ENCODE measurements around the gene SLC12A5. TPM values are rescaled to one million over a fixed set of nuclear protein-coding genes. Genes with fewer than 3 reads are reported as not detected.
A peak's percentile ranks its signal among the peaks of the same experiment; 100 is the strongest.

Gene SLC12A5
- total RNA-seq, 3 donors from 2014 or later: not detected

DNA sequence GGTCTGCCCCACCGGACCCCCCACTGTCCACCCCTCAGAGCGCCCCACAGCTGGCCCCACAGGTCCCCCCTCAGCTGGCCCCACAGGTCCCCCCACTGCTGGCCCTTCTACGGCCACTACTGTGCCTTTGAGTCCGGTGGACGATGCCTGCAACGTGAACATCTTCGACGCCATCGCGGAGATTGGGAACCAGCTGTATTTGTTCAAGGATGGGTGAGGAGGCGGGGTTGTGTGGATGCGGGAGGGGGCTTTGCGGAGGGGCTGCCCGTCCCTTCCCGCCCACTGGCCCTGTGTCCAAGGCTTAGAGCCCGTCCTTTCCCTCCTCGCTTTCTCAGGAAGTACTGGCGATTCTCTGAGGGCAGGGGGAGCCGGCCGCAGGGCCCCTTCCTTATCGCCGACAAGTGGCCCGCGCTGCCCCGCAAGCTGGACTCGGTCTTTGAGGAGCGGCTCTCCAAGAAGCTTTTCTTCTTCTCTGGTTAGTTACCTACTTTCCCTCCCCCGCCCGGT, 15.6 kb upstream of the SLC12A5 start:
- Mint-ChIP-seq H3K27me3 (ENCODE audit: low read depth) (peaks cover 58% of the 10 kb centered on the region), H3K36me3 (ENCODE audit: insufficient read depth) (no peaks in the 10 kb centered on the region), H3K9me3 (no peaks in the 10 kb centered on the region), H3K4me3 (peak overlapping the region; percentile 59), H3K4me1 (ENCODE audit: low read depth) (peaks cover 47% of the 10 kb centered on the region)
- no peak for ATAC-seq
- no peak for DNase-seq

DNA sequence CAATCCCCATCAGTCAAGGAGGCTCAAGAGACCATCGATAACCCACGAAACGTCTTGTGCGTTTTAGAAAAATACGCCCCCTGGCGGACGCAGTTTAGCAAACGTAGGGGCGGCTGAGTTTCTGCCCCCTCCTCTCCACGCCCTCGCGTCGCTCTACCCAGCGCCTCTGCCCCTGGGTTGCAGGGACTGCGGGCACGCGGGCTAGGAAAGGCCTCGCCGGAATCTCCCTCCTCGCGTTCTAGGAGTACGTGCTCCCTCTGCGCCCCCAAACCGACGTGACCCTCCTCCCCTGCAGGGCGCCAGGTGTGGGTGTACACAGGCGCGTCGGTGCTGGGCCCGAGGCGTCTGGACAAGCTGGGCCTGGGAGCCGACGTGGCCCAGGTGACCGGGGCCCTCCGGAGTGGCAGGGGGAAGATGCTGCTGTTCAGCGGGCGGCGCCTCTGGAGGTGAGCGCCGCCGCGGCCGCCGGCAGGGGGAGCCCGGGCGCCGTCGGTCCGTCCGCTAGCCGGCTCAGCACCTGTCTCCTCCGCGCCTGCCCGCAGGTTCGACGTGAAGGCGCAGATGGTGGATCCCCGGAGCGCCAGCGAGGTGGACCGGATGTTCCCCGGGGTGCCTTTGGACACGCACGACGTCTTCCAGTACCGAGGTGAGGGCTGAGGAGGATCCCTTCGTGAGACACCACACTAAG, 15.0 kb upstream of the SLC12A5 start:
- ATAC-seq (peak; percentile 88 to 90), DNase-seq (peak; percentile 64)
- H3K4me3 Mint-ChIP-seq: peak overlapping the region; percentile 59
- H3K27me3 Mint-ChIP-seq (ENCODE audit: low read depth): peaks cover 58% of the 10 kb centered on the region
- no peaks in the 10 kb centered on the region for H3K36me3 Mint-ChIP-seq (ENCODE audit: insufficient read depth)
- H3K9me3 Mint-ChIP-seq: no peaks in the 10 kb centered on the region
- peaks cover 42% of the 10 kb centered on the region for H3K4me1 Mint-ChIP-seq (ENCODE audit: low read depth)

DNA sequence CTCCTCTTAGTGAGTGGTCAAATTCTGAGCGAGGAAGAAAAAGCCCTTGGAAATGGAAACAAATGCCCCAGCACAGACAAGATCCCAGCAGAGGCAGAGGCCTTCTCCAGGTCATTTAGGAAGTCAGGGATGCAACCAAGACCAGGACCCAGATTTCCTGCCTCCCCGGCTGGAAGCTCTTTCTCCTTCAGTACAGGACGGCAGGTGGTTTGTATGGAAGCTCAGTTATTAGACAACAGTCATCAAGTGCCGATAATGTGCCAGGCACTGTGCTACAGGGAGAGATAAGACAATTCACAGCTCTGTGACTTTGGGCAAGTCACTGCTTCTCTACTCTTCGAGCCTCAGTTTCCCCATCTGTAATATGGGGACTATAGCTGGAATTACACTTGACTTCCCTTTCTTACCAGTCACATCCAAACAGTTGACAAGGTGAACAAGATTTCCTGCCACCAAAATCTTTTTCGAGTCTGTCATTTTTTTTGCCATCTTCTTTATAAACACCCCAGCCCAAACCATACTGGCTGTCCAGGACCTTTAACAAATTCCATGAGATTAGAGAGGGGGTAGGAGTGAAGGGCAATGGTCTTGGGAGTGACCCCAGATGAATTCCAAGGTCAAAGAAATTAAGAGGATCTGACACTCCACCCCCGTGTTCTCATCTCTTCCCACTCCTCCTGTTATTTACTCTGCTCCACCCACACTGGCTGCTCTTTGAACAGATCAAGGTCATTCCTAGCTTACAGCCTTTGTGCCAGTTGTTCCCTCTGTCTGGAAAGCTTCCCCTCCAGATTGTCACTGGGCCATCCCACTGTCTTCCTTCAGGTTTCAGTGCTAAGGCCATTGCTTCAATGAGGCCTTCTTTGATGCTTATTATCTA, 14.3 kb upstream of the SLC12A5 start:
- no peak for DNase-seq
- no peaks in the 10 kb centered on the region for H3K9me3 Mint-ChIP-seq
- peaks cover 34% of the 10 kb centered on the region for H3K4me1 Mint-ChIP-seq (ENCODE audit: low read depth)
- H3K27me3 Mint-ChIP-seq (ENCODE audit: low read depth): peaks cover 50% of the 10 kb centered on the region
- ATAC-seq: no peak
- H3K4me3 Mint-ChIP-seq: peak overlapping the region; percentile 37
- H3K36me3 Mint-ChIP-seq (ENCODE audit: insufficient read depth): no peaks in the 10 kb centered on the region

DNA sequence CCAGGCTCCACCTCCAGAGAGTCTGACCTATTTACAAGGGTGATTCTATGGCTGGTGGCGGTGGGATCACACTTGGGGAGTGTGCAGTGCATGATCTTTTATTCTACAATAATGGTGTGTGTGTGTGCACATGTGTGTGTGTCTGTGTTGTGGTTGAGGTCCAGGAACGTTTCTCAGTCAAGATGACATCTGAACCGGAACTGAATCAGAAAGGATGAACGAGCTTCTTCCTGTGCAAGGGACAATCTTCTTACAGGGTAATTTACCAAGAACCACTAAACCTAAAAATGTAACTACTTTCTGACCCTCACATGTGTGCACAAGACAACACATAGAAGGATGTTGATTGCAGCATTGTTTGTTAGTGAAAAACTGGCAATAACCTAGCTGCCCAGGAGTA, 11.7 kb upstream of the SLC12A5 start:
- Mint-ChIP-seq H3K4me3 (no peak overlapping the region), H3K4me1 (ENCODE audit: low read depth) (peaks cover 25% of the 10 kb centered on the region), H3K36me3 (ENCODE audit: insufficient read depth) (no peaks in the 10 kb centered on the region), H3K27me3 (ENCODE audit: low read depth) (peaks cover 37% of the 10 kb centered on the region), H3K9me3 (no peaks in the 10 kb centered on the region)
- ATAC-seq (no peak), DNase-seq (no peak)

DNA sequence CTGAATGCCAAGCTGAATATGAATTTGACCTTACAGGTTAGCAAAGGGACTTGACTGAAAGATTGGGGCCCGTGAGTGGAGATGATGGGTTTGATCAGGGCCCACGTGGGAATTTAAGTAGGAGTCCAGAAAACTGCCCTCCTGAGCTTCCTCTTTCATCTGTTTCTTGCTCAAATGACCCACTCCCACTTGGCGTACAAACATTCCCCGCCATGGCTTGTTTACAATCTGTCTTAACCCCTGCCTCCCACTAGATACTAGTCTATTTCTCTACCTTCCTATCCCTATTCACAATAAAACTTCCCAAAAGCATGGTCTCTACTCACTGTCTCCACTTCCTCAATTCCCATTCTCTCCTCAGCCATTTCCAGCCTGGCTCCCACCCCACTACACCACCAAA, 10.9 kb upstream of the SLC12A5 start:
- no peak for DNase-seq
- H3K27me3 Mint-ChIP-seq (ENCODE audit: low read depth): peaks cover 33% of the 10 kb centered on the region
- no peaks in the 10 kb centered on the region for H3K36me3 Mint-ChIP-seq (ENCODE audit: insufficient read depth)
- H3K4me3 Mint-ChIP-seq: no peak overlapping the region
- no peak for ATAC-seq
- no peaks in the 10 kb centered on the region for H3K9me3 Mint-ChIP-seq
- peaks cover 25% of the 10 kb centered on the region for H3K4me1 Mint-ChIP-seq (ENCODE audit: low read depth)

DNA sequence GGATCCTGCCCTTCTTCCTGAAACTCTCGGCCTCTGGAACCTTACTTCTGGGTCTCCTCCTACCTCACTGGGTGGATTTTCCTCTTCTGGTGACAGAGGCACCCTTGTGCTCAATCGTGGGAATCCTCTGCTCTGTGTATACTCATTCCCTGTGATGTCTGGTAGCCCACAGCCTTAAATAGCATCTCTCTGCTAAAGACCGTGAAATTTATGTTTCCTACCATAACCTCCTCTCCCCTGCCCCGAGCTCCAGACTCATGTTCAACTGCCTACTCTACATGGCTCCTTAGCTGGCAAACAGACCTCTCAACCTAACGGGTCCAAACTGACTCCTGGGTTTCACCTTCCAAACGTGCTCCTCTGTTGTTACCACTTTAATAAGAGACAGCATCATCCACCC, 10.4 kb upstream of the SLC12A5 start:
- H3K27me3 Mint-ChIP-seq (ENCODE audit: low read depth): peaks cover 34% of the 10 kb centered on the region
- ATAC-seq: no peak

DNA sequence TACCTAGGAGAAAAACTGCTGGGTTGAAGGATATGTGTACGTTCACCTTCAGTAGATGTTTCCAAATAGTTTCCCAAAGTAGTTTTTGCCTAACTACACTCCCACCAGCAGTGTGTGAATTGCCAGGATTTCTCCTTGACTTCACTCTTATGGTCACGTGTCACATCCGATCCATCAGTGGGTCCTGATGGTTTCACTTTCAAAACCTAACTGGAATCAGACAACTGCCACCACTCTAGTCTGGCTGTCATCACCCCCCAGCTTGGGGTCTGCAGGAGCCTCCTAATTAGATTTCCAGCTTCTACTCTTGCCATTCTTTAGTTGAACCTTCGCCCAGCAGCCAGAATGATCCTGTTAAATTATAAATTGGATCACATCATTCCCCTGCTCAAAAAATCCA, 8.5 kb upstream of the SLC12A5 start:
- peaks cover 20% of the 10 kb centered on the region for H3K4me1 Mint-ChIP-seq (ENCODE audit: low read depth)
- H3K4me3 Mint-ChIP-seq: peak overlapping the region; percentile 5
- no peaks in the 10 kb centered on the region for H3K9me3 Mint-ChIP-seq
- no peaks in the 10 kb centered on the region for H3K36me3 Mint-ChIP-seq (ENCODE audit: insufficient read depth)
- peaks cover 40% of the 10 kb centered on the region for H3K27me3 Mint-ChIP-seq (ENCODE audit: low read depth)
- DNase-seq: no peak
- ATAC-seq: no peak

More for the DNA sequence above, 10.4 kb upstream of the SLC12A5 start:
- DNase-seq: no peak
- Mint-ChIP-seq H3K9me3 (no peaks in the 10 kb centered on the region), H3K36me3 (ENCODE audit: insufficient read depth) (no peaks in the 10 kb centered on the region), H3K4me3 (no peak overlapping the region), H3K4me1 (ENCODE audit: low read depth) (peaks cover 29% of the 10 kb centered on the region)

DNA sequence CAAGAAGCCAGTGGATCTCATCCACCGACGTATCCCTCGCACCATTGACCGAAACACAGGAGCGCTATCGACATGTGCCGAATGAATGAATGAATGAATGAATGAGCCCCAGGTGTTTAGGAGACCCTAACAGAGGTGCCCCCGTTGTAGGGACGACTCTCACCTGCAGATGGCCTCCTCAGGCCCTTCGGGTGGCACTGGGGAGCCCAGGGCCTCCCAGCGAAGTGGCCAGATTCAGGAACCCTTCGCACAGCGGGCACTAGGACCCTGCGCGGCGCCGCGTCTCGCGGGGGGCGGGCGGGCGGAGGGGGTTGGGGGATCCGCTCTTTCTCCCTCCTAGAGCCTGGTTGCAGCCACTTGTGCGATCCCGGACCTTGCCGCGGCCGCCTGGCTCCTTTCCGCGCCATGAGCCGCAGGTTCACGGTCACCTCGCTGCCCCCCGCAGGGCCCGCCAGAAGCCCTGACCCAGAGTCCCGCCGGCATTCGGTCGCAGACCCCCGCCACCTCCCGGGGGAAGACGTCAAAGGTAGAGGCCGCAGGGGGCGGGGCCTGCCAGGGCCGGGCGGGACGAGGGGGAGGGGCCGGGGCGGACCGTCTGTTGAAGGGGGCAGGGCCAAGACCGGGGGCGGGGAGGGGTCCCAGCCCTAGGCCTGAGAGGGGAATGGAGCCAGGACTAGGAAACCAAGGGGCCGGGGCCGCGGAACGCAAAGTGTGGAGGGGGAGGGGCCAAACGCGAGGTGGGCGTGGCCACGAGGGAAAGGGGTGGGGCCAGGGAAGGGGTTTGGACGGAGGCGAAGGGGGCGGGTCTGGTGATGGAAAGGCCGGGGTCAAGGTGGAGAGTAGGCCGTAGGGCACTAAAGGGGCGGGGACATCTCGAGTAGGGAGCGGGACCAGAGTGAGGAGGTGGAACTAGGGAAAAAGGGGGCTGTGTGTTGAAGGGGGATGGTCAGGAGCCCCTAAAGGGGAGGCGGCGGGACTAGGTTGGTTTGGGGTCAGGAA, 7.4 kb upstream of the SLC12A5 start:
- ATAC-seq: peak; percentile 55 to 58
- Mint-ChIP-seq H3K9me3 (no peaks in the 10 kb centered on the region), H3K27me3 (ENCODE audit: low read depth) (peaks cover 45% of the 10 kb centered on the region)

DNA sequence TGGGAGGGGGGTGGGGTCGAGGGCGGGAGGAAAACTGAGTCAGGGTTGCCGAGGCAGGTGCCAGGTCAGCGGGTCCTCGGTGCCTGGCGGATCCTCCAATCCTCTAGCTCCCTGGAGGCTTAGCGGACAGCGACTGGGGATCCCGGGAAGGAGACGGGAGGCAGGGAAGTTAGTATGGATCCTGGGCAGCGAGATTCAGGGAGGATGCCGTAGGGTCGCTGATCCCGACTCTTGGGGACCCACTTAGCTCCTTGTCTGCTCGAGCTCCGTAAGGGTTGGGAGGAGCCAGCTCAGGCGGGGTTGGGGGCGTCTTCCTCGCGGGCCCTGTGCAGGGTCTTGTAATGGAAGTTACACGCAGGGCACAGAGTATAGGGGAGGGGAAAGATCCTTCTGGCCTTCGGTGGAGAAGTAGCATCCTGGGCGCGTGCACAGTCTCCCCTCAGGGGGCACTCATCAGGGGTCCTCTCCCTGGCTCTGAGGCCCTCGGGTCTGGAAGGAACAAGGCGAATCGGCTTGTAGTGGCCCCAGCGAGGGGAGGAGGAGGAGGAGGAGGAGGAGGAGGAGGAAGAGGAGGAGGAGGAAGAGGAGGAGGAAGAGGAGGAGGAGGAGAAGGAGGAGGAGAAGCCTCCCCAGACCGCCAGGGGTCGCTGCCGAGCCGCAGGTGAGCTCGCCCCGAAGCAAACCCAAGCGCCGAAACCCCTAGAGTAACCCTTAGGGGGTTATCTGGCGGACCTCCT, 6.4 kb upstream of the SLC12A5 start:
- H3K27me3 Mint-ChIP-seq (ENCODE audit: low read depth): peaks cover 50% of the 10 kb centered on the region
- peak; percentile 60 to 66 for ATAC-seq
- H3K4me3 Mint-ChIP-seq: peak overlapping the region; percentile 71
- no peaks in the 10 kb centered on the region for H3K9me3 Mint-ChIP-seq
- no peaks in the 10 kb centered on the region for H3K36me3 Mint-ChIP-seq (ENCODE audit: insufficient read depth)
- H3K4me1 Mint-ChIP-seq (ENCODE audit: low read depth): peaks cover 20% of the 10 kb centered on the region
- peak; percentile 79 for DNase-seq

More for the DNA sequence above, 7.4 kb upstream of the SLC12A5 start:
- Mint-ChIP-seq H3K4me3 (peak overlapping the region; percentile 71), H3K4me1 (ENCODE audit: low read depth) (peaks cover 20% of the 10 kb centered on the region), H3K36me3 (ENCODE audit: insufficient read depth) (no peaks in the 10 kb centered on the region)
- DNase-seq: no peak

DNA sequence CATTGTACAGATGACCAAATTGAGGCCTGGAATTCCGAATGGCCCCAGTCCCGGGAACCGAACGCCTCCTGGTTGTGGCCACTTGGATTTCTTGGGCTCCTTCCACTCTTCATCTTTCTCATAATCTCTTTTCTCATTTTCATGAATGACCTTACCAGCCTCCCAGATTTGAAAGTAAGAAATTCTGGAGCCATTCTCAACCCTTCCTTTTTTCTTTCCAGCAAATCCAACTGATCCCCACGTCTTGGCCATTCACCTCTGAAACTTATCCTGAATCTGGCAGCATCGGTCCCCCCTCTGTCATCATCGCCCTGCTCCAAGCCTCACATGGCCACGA, 5.9 kb upstream of the SLC12A5 start:
- no peak overlapping the region for H3K4me3 Mint-ChIP-seq
- H3K27me3 Mint-ChIP-seq (ENCODE audit: low read depth): peaks cover 55% of the 10 kb centered on the region
- DNase-seq: no peak
- no peaks in the 10 kb centered on the region for H3K9me3 Mint-ChIP-seq
- peaks cover 20% of the 10 kb centered on the region for H3K4me1 Mint-ChIP-seq (ENCODE audit: low read depth)
- no peaks in the 10 kb centered on the region for H3K36me3 Mint-ChIP-seq (ENCODE audit: insufficient read depth)
- ATAC-seq: no peak

DNA sequence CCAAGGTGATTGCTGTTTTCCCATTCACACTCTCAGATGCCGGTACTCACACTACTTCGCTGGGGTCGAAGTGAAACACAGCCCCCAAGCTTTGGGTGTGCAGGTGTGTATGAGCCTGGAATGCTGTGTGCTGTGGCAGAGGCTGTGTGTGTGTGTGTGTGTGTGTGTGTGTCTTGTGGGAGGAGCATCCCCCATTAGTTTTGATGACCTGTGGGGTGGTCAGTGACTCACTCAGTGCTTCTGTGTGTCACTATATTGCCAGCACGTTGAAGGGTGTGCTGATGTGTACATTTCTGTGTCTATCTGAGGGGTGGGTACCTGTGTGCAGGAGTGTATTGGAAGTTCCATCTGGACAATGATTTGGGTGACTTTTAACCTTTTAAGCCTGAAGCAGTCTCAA, 5.0 kb upstream of the SLC12A5 start:
- Mint-ChIP-seq H3K4me3 (no peak overlapping the region), H3K27me3 (ENCODE audit: low read depth) (peaks cover 56% of the 10 kb centered on the region)
- no peak for ATAC-seq

DNA sequence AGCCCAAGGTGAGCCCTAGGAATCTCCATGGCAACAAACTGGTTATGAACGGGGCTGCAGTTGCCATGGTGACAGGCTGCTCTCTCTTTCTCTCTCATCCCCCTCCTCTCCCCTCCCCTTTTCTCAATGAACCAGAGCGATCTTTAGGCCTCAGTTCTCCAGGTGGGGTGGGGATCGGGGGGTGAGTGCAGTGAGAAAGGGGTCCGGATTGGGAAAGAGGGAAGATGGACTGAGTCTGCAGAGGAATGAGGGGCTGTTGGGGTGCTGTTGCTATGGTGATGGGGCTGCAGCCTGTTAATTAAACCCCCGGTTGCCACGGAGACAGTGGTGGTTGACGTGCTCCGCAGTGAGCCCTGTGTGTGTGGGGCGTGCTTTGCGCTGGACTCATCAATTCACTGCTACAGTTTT, 3.6 kb upstream of the SLC12A5 start:
- no peak for DNase-seq
- no peak for ATAC-seq
- no peaks in the 10 kb centered on the region for H3K9me3 Mint-ChIP-seq
- peaks cover 65% of the 10 kb centered on the region for H3K27me3 Mint-ChIP-seq (ENCODE audit: low read depth)
- no peaks in the 10 kb centered on the region for H3K36me3 Mint-ChIP-seq (ENCODE audit: insufficient read depth)
- H3K4me1 Mint-ChIP-seq (ENCODE audit: low read depth): peaks cover 20% of the 10 kb centered on the region
- no peak overlapping the region for H3K4me3 Mint-ChIP-seq

More for the DNA sequence above, 5.0 kb upstream of the SLC12A5 start:
- Mint-ChIP-seq H3K4me1 (ENCODE audit: low read depth) (peaks cover 20% of the 10 kb centered on the region), H3K36me3 (ENCODE audit: insufficient read depth) (no peaks in the 10 kb centered on the region), H3K9me3 (no peaks in the 10 kb centered on the region)
- DNase-seq: no peak

DNA sequence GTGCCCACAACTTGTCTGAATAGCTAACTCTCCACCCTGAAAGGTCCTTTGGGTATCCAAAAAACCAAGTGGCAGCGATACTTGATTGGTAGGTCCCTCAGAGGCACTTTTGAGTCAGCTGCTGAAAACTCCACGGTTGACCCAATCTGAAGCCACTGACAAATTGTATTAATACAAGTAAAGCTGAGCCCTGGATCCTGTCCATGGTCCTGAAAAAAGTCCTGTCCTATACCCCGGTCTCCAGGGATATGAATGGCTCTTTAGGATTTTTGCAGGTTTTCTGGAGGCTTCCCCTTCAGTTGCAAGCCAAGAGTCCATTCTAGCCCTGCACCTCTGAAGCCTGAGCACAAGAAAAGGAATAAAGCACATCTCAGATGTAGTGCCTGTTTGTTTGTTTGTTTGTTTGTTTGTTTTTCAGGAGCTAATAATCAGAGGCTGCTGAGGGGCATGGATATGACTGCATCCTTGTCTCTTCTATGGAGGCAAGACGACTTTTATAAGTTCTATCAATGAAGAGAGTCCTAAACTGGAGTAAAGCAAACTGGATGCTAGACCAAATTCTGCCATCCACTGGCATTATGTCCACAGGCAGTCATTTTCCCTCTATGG, 1.7 kb upstream of the SLC12A5 start:
- ATAC-seq: no peak
- Mint-ChIP-seq H3K36me3 (ENCODE audit: insufficient read depth) (no peaks in the 10 kb centered on the region), H3K4me3 (no peak overlapping the region), H3K4me1 (ENCODE audit: low read depth) (peaks cover 8% of the 10 kb centered on the region), H3K27me3 (ENCODE audit: low read depth) (peaks cover 66% of the 10 kb centered on the region), H3K9me3 (no peaks in the 10 kb centered on the region)
- no peak for DNase-seq

All from activated T-cell treated with anti-CD3 and anti-CD28 coated beads, Interleukin-2, amount 50 U/mL, for 4 hours (primary cell).